Right lobe of liver (tissue), 4 donors: ENCODE measurements around the gene GMNN.
A peak's percentile ranks its signal among the peaks of the same experiment; 100 is the strongest.

Source experiments
- POLR2A ChIP-seq: fragments of 450-650 bp; IDR thresholded peaks from one replicate; pipeline ENCODE4 v1.6.1; 2017; ENCODE audit warnings: antibody characterized with exemption, mild to moderate bottlenecking
- TF ChIP-seq, protein P1 (sequence below), 4 donors: fragments of 200-600 bp in 3 of 4; fragments of 450-650 bp in 1 of 4; IDR thresholded peaks; one replicate each; pipeline versions ENCODE4 v1.5.1 to v1.8.0; 2016 to 2022; ENCODE audit warnings: antibody characterized with exemption in 4 of 4, mild to moderate bottlenecking in 2 of 4
- donor health status: DM: no; HTN: no; CAD: no.
- donor health status: DM: no; HTN: no; CAD: no.
- donor health status: DM: no; HTN: yes; CAD: no.

DNA sequence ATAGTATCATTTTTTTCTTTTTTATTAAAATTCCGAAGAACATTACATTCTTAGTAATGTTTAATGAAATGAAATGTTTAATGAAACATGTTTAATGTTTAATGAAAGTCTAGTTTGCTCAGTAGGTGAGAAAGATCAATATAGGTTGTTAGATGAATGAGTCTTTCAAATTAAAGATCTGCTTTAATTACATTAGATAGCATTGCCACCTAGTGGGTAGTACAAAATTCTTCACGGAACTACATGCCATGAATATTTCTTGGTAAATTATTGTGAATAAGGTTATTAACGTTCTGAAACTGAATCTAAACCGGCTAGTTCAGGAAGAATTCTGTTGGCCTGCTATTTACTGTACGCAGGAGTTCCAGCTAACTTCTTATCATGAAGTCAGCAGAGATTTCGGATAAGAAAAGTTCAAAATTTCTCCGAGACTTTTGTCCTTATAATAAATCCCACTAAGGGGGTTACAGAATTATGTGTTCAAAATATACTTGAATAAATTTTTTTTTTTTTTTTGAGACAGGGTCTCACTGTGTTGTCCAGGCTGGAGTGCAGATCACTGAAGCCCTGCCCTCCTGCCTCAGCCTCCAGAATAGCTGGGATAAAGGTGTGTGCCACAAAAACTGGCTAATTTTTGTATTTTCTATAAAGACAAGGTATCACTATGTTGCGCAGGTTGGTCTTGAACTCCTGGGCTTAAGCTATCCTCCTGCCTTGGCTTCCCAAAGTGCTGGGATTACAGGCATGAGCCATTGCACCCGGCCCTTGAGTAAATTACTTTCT, 7.9 kb upstream of the GMNN start:
- TF ChIP-seq, protein P1, sequence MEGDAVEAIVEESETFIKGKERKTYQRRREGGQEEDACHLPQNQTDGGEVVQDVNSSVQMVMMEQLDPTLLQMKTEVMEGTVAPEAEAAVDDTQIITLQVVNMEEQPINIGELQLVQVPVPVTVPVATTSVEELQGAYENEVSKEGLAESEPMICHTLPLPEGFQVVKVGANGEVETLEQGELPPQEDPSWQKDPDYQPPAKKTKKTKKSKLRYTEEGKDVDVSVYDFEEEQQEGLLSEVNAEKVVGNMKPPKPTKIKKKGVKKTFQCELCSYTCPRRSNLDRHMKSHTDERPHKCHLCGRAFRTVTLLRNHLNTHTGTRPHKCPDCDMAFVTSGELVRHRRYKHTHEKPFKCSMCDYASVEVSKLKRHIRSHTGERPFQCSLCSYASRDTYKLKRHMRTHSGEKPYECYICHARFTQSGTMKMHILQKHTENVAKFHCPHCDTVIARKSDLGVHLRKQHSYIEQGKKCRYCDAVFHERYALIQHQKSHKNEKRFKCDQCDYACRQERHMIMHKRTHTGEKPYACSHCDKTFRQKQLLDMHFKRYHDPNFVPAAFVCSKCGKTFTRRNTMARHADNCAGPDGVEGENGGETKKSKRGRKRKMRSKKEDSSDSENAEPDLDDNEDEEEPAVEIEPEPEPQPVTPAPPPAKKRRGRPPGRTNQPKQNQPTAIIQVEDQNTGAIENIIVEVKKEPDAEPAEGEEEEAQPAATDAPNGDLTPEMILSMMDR (IDR thresholded peaks at IDR 0.05): peak; percentile 51 to 57 (median 54)
- no peak for TF ChIP-seq POLR2A
